DOHH2 (cell line): Measurements from ENCODE around the gene CLCN1.

Experiments used
- CTCF ChIP-seq: fragments of 200-600 bp; sonication (generic); IDR thresholded peaks from one replicate; pipeline ENCODE4 v1.5.1; 2014; ENCODE audit warnings: antibody characterized with exemption, mild to moderate bottlenecking, low read depth, low read length; ENCODE audit not compliant: poor library complexity, severe bottlenecking
- EZH2phosphoT487 ChIP-seq: fragments of 200-600 bp; sonication (generic); IDR thresholded peaks from 2 replicates; pipeline ENCODE4 v1.6.1; 2017; ENCODE audit warnings: borderline replicate concordance, mild to moderate bottlenecking, antibody characterized with exemption, low read length, moderate library complexity, mixed read lengths

- TF ChIP-seq EZH2phosphoT487 (no peak), CTCF (no peak)
Observed at GRCh38 chr7:143388051-143388450, 72.1 kb downstream of the CLCN1 start.
